Tibial nerve (tissue), 4 donors: ENCODE measurements around the gene SLC17A9. TPM values are rescaled to one million over a fixed set of nuclear protein-coding genes. Genes with fewer than 3 reads are reported as not detected.

Experiments
- DNase-seq, 2 donors: peaks; one replicate each; pipeline ENCODE4 v3.0.0-alpha.2; 2019; ENCODE audit warnings: low spot score in 2 of 2
- H3K27ac ChIP-seq, 4 donors: fragments of 200-600 bp; sonication (generic) in 3 of 4; one replicate each; pipeline ENCODE4 v1.5.1; 2017 to 2019; ENCODE audit warnings: mild to moderate bottlenecking in 1 of 4
- H3K27me3 ChIP-seq, 2 donors: fragments of 200-600 bp; sonication (generic) in 1 of 2; one replicate each; pipeline versions ENCODE4 v1.5.1 to v1.6.0; 2017 to 2019
- H3K36me3 ChIP-seq, 3 donors: fragments of 200-600 bp; sonication (generic); one replicate each; pipeline ENCODE4 v1.5.1; 2018 to 2019
- H3K4me1 ChIP-seq, 4 donors: fragments of 200-600 bp; sonication (generic) in 3 of 4; one replicate each; pipeline ENCODE4 v1.5.1; 2017 to 2019
- H3K4me3 ChIP-seq, 4 donors: fragments of 200-600 bp; sonication (generic) in 3 of 4; one replicate each; pipeline ENCODE4 v1.5.1; 2017 to 2019; ENCODE audit warnings: mild to moderate bottlenecking in 1 of 4, moderate library complexity in 1 of 4
- H3K9me3 ChIP-seq, 4 donors: fragments of 200-600 bp; sonication (generic) in 3 of 4; one replicate each; pipeline ENCODE4 v1.5.1; 2017 to 2019
- CTCF ChIP-seq, 5 experiments: fragments of 200-600 bp in 3 of 5; fragments of 450-650 bp in 2 of 5; sonication (generic) in 3 of 5; IDR thresholded peaks; one replicate each; pipeline ENCODE4 v1.5.1; 2016 to 2019; ENCODE audit warnings: antibody characterized with exemption in 5 of 5, mild to moderate bottlenecking in 3 of 5, moderate library complexity in 2 of 5
- EP300 ChIP-seq, 2 donors: sonication (generic); formaldehyde crosslinking; IDR thresholded peaks; one replicate each; pipeline ENCODE4 v1.6.1; 2017; ENCODE audit warnings: antibody characterized with exemption in 2 of 2, mild to moderate bottlenecking in 1 of 2
- POLR2A ChIP-seq, 2 donors: fragments of 450-650 bp; IDR thresholded peaks; one replicate each; pipeline ENCODE4 v1.6.1; 2017; ENCODE audit warnings: antibody characterized with exemption in 2 of 2, mild to moderate bottlenecking in 2 of 2, moderate library complexity in 2 of 2
- WGBS, 2 donors: methylation state at CpG; one replicate each; pipeline ENCODE4 v1.1.5; 2018; 5-methylcytosine and 5-hydroxymethylcytosine counted together
- total RNA-seq, 4 donors: library from RNA; depleted of rRNA; stranded (reverse); fragments of >200 nt; gene quantifications; one replicate each; pipeline ENCODE4 v1.1.0, GENCODE V29; 2016

SLC17A9 gene
- total RNA-seq, 4 donors from 2014 or later = 3.9 to 13.5 (median 4.5) TPM

DNA sequence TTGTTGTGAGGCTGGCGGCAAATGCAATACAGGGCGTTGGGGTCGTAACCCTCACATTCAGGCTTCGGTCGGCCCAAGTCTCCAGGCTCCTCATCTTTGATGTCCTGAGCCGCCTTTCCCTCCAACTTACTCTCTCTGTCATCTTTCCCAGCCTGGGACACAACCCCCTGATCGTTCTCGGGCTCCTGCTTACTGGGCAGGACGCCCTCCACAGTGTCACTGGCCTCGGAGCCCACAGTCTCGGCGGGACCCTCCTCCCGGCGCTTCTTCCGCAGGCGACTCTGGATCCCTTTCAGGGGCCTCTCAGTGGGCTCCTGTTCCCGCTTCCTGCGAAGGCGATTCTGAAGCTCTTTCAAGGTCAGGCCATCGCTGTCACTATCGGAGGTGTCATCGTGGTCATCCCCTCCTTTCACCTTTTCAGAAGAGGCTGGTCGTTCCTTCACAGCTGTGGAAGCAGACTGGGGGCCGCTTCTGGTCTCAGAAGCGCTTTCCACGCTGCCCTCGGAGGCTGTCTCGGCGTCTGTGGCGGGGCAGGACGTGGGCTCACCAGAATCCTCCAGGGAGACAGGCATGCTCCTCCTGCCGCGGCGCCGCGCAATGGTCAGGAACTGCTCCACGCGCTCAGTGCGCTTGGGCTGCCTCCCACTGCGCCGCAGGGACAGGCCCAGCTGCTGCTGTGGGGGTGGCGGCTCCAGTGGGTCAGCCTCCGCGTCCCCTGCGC, 41.6 kb upstream of the SLC17A9 start:
- Histone ChIP-seq H3K27me3 (no peaks in the 10 kb centered on the region), H3K36me3 (peaks cover 7 to 77% (median 46%) of the 10 kb centered on the region in 3 donors), H3K9me3 (no peaks in the 10 kb centered on the region), H3K4me1 (peaks cover 0 to 43% (median 7%) of the 10 kb centered on the region in 4 donors), H3K27ac (no peak overlapping the region), H3K4me3 (no peak overlapping the region)
- no peak for DNase-seq
- no peak for TF ChIP-seq CTCF (IDR thresholded peaks at IDR 0.05)
- TF ChIP-seq EP300 (IDR thresholded peaks at IDR 0.05) = no peak
- TF ChIP-seq POLR2A (IDR thresholded peaks at IDR 0.05) = no peak
- 94% methylated on average over 38 to 45 of the region's 45 CpGs for WGBS, 2 donors

- H3K36me3 ChIP-seq = peaks cover 7 to 68% (median 38%) of the 10 kb centered on the region in 3 donors
- H3K27me3 ChIP-seq = no peaks in the 10 kb centered on the region
- no peak for TF ChIP-seq CTCF (IDR thresholded peaks at IDR 0.05)
- no peak for TF ChIP-seq POLR2A (IDR thresholded peaks at IDR 0.05)
- TF ChIP-seq EP300 (IDR thresholded peaks at IDR 0.05) = no peak
- H3K4me1 ChIP-seq = peaks cover 0 to 52% (median 9%) of the 10 kb centered on the region in 4 donors
- no peak for DNase-seq
- 80 to 84% methylated on average over 10 of the region's 10 CpGs for WGBS, 2 donors
- no peaks in the 10 kb centered on the region for H3K9me3 ChIP-seq
- H3K4me3 ChIP-seq = no peak overlapping the region
- H3K27ac ChIP-seq = no peak overlapping the region
Measured at GRCh38 chr20:62911701-62912280, 40.7 kb upstream of the SLC17A9 start.

GRCh38 chr20:62913043-62913630, 39.4 kb upstream of the SLC17A9 start:
- H3K27ac ChIP-seq = no peak overlapping the region
- no peak overlapping the region for H3K4me3 ChIP-seq
- DNase-seq = no peak
- no peak for TF ChIP-seq POLR2A (IDR thresholded peaks at IDR 0.05)
- TF ChIP-seq EP300 (IDR thresholded peaks at IDR 0.05) = no peak
- no peak for TF ChIP-seq CTCF (IDR thresholded peaks at IDR 0.05)
- H3K9me3 ChIP-seq = no peaks in the 10 kb centered on the region
- 79 to 80% methylated on average over 7 of the region's 7 CpGs for WGBS, 2 donors
- H3K4me1 ChIP-seq = peaks cover 0 to 65% (median 22%) of the 10 kb centered on the region in 4 donors
- peaks cover 7 to 55% (median 26%) of the 10 kb centered on the region in 3 donors for H3K36me3 ChIP-seq
- no peaks in the 10 kb centered on the region for H3K27me3 ChIP-seq

- Histone ChIP-seq H3K27me3 (no peaks in the 10 kb centered on the region), H3K4me1 (peaks cover 0 to 78% (median 34%) of the 10 kb centered on the region in 4 donors), H3K36me3 (peaks cover 7 to 42% (median 20%) of the 10 kb centered on the region in 3 donors), H3K27ac (peak overlapping the region in 1 of 4 donors; percentile 32), H3K4me3 (peak overlapping the region in 1 of 4 donors; percentile 8), H3K9me3 (no peaks in the 10 kb centered on the region)
- WGBS, 2 donors = 42 to 50% methylated on average over 9 of the region's 9 CpGs
- no peak for TF ChIP-seq CTCF (IDR thresholded peaks at IDR 0.05)
- TF ChIP-seq EP300 (IDR thresholded peaks at IDR 0.05) = no peak
- TF ChIP-seq POLR2A (IDR thresholded peaks at IDR 0.05) = no peak
- DNase-seq = no peak
Measured at GRCh38 chr20:62914436-62914835, 38.1 kb upstream of the SLC17A9 start.
